Measurements from ENCODE around the gene OVAAL.

The OVAAL gene

GRCh38 chr1:180571060-180571831, 12.5 kb downstream of the OVAAL start:
- DNase-seq (ENCODE audit: low spot score): no peak

DNA sequence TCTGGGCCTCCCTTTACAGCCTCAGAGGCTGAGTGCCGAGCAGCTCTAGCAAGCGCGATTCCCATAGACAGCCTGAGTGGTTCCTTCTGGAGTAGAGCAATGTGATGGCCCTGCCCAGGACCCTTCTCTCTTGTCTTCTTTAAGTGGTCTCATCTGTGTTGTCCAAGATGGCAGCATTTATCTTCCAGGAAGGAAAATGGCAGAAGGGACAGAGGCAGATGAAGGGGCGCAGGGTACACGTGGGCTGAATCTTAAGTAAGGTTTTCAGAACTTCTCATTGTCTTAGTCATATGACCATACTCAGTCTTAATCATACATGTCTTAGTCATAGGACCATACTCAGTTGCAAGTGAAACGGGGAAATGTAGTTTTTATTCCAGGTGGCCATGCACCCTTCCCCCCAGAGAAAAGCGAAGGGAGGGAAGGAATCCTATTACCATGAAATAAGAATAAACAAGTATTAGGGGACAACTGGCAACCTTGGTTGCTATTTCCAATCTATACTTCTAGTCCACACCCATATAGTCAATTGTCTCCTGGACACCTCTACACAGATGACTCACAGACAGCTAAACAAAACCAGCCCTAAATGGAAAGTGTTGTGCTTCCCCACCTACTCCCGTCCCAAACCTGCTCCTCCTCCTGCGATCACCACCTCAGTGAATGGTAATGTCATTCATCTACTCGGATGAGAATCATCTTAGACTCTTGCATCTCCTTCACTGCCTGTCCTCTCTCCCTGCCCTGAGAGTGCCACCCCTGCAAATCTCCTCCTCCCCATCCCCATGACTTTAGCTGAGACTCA, 13.3 kb downstream of the OVAAL start:
- DNase-seq (ENCODE audit: low spot score): no peak

DNA sequence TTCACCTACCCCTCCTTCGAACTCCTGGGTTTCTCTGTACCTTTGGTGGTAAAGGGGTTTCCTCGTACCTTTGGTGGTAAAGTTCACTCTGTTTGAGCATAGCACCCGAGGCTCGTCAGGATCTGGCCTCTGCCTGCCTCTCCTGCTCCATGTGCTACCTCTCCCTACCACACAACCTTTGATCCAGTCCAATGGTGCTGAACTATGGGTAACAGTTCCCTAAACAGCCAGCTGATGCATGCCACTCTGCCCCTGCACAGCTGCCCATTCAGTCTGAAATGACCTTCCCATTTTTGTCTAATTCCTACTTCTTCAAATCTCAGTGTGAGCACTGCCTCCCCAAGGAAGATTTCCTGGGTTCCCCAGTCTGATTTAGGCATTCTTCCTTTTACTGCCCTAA, 14.0 kb downstream of the OVAAL start:
- DNase-seq (ENCODE audit: low spot score): no peak

- DNase-seq (ENCODE audit: low spot score): no peak
Measured at GRCh38 chr1:180574031-180574713, 15.4 kb downstream of the OVAAL start.

DNA sequence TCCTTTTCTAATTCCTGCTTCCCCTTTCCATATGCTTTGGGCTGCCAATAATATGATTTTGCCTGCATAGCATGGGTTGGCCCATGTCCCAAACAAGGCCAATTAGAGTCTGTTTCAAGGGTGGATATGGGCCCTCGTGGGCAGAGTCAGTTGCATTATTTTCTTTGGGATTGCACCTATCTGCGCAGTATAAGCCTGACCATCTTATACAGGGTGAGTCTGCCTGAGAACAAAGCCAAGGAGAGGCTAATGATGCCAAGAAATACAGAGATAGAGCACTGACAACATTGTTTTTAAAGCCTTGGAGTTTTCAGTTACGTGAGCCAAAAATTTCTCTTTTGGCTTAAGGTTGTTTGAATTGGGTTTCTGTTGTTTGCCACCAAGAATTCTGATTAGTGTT, 18.6 kb downstream of the OVAAL start:
- no peak for DNase-seq (ENCODE audit: low spot score)

DNA sequence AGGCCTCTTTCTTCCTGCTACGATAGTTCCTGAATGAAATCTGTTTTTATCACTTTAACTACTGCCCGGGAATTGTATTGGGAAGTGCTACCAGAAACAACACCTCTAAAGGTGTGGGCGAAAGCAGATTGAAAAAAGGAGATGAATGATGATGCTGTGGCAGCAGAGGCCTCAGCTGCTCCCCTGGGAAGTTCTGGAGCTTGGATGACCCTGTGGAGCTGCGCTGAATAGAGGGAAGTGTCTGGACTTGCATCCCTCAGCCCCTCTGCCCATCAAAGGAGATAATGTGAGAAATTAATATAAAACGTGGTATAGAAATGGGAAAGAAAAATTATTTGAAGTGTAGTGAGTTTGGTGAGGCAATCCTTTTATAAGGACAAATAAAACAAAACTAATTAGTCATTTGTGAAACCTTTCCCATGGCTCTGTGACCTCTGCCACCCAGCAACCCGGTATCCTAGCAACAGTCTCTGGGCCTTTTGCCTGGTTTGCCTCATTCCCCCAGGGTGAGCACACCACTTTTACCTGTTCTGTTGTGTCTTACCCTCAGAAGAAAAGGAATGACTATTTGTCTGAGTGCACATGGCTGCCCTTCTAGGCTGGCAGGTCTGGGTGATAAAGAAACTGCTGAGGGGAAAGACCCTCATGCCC, 21.3 kb downstream of the OVAAL start:
- DNase-seq (ENCODE audit: low spot score): no peak

DNA sequence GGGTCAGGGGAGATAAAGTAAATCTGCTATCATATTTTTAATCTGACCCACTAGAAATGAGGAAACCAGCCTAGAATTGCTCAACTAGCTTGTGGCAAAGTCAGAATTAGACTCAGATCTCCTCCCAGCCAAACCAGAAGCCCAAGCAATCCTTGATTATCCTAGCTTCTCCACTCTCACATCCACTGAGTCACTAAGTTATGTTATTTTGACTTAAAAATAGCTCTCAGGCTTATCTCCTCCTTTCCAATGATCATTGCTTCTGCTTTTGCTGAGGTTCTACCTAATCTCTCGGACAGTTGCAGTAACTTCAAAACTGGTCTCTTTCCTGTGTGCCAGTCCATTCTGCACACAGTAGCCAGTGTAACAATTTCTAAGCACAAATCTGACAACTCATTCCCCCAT, 22.9 kb downstream of the OVAAL start:
- DNase-seq (ENCODE audit: low spot score): no peak

- no peak for DNase-seq (ENCODE audit: low spot score)
Measured at GRCh38 chr1:180584869-180585268, 26.1 kb downstream of the OVAAL start.

- DNase-seq (ENCODE audit: low spot score): no peak
Measured at GRCh38 chr1:180585994-180586359, 27.2 kb downstream of the OVAAL start.

GRCh38 chr1:180586671-180587155, 27.9 kb downstream of the OVAAL start:
- no peak for DNase-seq (ENCODE audit: low spot score)

DNA sequence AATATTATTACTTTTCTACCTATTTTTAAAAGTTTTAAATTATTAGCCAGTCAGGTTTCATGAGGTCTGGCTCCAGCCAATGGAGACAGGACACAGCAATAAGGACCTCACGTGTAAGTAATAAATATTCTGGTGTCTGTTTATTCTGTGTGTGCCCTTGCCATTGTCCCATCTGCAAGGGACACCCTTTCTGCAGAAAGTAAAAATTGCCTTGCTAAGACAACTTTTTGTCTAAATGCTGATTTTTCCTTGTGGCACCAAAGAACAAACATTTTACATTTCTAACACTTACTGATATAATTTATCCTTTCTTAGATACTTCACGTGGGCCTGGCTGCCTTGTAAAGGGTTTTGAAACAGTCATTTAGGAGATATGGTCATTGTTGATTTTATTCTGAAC, 29.4 kb downstream of the OVAAL start:
- DNase-seq (ENCODE audit: low spot score): no peak

- no peak for DNase-seq (ENCODE audit: low spot score)
Measured at GRCh38 chr1:180590889-180591288, 32.1 kb downstream of the OVAAL start.

GRCh38 chr1:180593382-180593781, 34.6 kb downstream of the OVAAL start:
- DNase-seq (ENCODE audit: low spot score): no peak

DNA sequence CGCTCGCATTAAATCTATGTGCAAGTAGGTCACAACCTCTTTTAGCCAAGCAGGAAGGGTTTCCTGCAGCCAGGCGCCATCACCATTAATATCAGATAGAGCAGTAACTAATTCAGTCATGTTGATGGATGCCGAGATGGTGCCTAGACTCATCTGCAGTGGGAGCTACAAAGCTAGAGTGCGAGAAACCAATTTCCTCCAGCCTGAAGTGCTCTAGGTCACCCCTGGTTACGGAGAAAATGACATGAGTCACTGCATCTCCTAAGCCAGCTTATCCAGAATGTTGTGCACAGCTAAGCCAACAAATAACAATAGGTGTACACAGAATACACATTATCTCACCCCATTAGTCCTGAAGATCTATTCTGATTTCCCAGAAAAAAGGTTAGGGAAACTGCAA, 36.0 kb downstream of the OVAAL start:
- DNase-seq (ENCODE audit: low spot score): no peak

DNA sequence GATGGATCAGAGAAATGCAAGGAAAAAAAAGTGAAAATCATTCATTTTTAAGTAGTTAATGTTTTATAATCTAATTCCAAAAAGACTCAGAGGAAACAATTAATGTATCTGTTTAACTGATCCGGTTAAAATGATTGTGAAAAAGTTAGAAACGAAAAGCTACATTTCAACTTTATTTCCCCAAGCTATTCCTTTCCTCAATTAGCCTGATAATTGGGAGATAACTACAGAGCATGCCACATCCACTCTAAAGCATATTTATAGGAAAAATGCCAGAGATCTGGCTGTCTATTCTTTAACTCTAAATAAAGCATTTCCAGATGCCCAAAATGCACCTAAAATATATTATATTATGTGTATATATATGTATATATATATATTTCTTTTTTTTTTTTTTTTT, 37.2 kb downstream of the OVAAL start:
- DNase-seq (ENCODE audit: low spot score): no peak

DNA sequence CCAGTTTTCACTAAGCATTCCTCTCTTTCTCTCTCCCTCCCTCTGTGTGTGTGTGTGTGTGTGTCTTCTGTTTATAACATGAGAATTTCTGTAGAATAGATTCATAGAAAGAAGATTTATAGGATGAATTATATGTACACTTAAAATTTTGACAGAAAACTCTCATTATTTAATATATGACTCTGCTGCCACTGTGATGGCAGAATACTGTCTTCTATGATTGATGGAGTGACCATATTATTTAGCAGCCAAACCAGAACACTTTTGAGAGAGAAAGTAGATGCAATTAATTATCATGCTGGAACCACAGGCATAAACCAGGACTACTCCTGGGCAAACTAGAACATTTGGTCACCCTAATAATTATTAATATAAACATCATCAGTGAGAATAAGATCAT, 38.8 kb downstream of the OVAAL start:
- DNase-seq (ENCODE audit: low spot score): no peak

- DNase-seq (ENCODE audit: low spot score): no peak
Measured at GRCh38 chr1:180598333-180598974, 39.7 kb downstream of the OVAAL start.

GRCh38 chr1:180600343-180600742, 41.6 kb downstream of the OVAAL start:
- DNase-seq (ENCODE audit: low spot score): no peak

DNA sequence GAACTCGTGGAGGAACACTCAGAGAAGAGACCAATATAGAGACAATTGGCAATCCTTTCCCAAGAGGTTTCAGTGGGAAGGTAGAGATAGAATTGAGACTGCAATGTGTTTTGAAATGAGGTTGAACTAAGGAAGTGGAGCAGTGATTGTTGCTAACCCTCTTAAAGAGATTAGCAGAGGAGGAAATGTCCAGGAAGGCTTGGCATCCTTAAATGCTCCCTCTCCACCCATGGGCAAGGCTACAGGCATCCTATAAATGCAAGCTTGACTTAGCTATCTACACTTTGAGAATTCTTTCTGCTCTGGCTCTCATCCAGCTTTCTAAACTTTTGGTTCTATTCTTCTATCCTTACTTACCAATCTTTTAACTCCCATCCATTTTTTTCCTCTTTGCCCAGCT, 42.7 kb downstream of the OVAAL start:
- no peak for DNase-seq (ENCODE audit: low spot score)

- DNase-seq (ENCODE audit: low spot score): no peak
Measured at GRCh38 chr1:180603223-180603849, 44.6 kb downstream of the OVAAL start.

DNA sequence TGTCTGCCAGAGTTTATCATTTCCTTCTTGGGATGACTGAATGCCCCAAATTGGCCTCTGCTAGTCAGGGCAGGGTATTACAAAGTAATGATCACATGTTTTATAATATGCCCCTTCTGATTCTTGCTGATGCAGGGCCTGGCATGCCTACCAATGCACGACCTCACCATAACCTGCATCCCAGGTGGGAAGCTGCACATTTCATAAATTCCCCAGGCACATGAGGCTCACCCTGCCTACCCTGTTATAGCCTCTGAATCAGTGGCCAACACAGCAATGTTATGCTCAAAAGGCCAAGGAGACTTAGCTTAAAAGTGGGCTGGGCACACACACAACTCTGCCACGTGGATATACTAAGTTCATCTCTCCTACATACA, 45.1 kb downstream of the OVAAL start:
- no peak for DNase-seq (ENCODE audit: low spot score)
